ENCODE measurements around the gene CEPT1. TPM values are rescaled to one million over a fixed set of nuclear protein-coding genes. Genes with fewer than 3 reads are reported as not detected.

CEPT1 gene
- total RNA-seq, 6 donors from 2014 or later, result 27.2 to 71.7 (median 35.3) TPM

DNA sequence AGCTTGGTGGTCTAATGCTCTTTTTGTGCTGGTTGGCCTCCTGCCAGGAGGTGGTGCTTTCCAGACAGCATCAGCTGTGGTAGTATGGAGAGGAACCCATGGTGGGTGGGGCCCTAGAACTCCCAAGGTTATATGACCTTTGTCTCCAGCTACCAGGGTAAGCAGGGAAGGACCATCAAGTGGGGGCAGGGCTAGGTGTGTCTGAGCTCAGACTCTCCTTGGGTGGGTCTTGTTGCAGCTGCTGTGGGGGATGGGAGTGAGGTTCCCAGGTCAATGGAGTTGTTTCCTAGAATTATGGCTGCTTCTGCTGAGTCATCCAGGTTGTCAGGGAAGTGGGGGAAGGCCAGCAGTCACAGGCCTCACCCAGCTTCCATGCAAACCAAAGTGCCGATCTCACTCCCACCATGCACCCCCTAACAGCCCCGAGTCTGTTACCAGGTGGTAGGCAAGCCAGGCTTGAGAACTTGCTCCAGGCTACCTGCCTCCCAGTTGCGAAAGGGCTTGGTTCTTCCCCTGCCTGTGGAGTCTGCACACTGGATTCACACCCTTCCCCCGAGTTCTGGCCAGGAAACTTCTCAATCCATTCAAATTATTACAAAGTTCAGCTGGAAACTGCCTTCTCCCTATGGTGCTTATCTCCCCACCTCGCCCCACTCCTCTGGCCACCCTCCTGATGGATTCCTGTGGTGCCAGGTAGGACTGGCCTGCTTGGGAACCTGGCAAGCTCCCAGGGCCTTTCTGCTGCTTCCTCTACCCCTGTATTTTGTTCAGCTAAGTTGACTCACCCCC lies 38.0 kb upstream of the CEPT1 start:
- Histone ChIP-seq H3K27ac (no peak overlapping the region), H3K36me3 (no peaks in the 10 kb centered on the region), H3K27me3 (no peaks in the 10 kb centered on the region), H3K4me1 (no peaks in the 10 kb centered on the region), H3K9me3 (peaks cover 0 to 24% (median 3%) of the 10 kb centered on the region in 4 donors), H3K4me3 (no peak overlapping the region)
- DNase-seq (no peak), ATAC-seq (ENCODE audit: low FRiP score in 2 of 2) (no peak)
- 95 to 96% methylated on average over 5 of the region's 5 CpGs for WGBS, 2 donors
- TF ChIP-seq POLR2AphosphoS5 (IDR thresholded peaks at IDR 0.05), result no peak
- no peak for TF ChIP-seq POLR2A (IDR thresholded peaks at IDR 0.05)
- TF ChIP-seq CTCF (IDR thresholded peaks at IDR 0.05), result no peak
- no peak for TF ChIP-seq EP300 (IDR thresholded peaks at IDR 0.05)

GRCh38 chr1:111104981-111105380 lies 35.0 kb upstream of the CEPT1 start:
- DNase-seq (no peak), ATAC-seq (ENCODE audit: low FRiP score in 2 of 2) (no peak)
- 84 to 85% methylated on average over 2 of the region's 2 CpGs for WGBS, 2 donors
- Histone ChIP-seq H3K36me3 (no peaks in the 10 kb centered on the region), H3K4me3 (no peak overlapping the region), H3K27me3 (no peaks in the 10 kb centered on the region), H3K9me3 (peaks cover 0 to 10% (median 4%) of the 10 kb centered on the region in 4 donors), H3K27ac (no peak overlapping the region), H3K4me1 (no peaks in the 10 kb centered on the region)
- TF ChIP-seq POLR2A (IDR thresholded peaks at IDR 0.05) (no peak), CTCF (IDR thresholded peaks at IDR 0.05) (no peak), POLR2AphosphoS5 (IDR thresholded peaks at IDR 0.05) (no peak), EP300 (IDR thresholded peaks at IDR 0.05) (no peak)

DNA sequence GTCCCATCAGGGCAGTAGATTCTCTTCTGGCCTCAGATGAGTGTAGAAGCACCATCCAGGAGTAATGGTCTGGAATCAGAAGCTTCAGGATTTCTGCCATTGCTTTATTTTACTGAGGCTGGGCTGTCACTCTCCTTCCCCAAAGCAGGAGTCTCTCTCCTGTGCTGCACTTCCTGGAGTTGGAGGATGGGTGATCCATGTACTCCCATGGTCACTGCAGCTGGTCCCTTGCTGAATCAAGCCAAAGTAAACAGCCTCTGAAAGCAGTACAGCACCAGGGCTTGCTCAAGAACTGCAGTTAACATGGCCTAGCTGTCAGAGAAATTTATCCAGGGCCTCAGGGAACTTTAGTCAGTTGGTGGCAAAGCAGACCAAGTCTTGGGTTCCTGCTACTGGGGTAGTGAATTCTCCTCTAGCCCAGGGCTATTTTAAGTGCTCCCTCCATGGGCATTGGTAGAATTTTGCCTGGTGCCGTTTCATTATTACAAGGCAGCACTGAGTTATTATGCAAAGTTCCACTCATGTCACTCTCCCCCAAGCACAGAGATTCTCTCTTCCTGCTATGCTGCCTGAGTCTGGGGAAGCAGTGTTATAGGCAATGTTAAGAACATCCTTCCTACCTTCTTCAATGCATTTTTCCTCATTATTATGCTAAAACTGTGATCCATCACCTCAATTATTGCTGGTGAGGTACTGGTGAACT lies 29.7 kb upstream of the CEPT1 start:
- H3K36me3 ChIP-seq, result peaks cover 0 to 4% (median 1%) of the 10 kb centered on the region in 4 donors
- H3K9me3 ChIP-seq, result peaks cover 0 to 3% (median 0%) of the 10 kb centered on the region in 4 donors
- 89 to 100% methylated on average over 1 of the region's 1 CpG for WGBS, 2 donors
- H3K27ac ChIP-seq, result no peak overlapping the region
- no peaks in the 10 kb centered on the region for H3K4me1 ChIP-seq
- DNase-seq (no peak), ATAC-seq (ENCODE audit: low FRiP score in 2 of 2) (no peak)
- no peak for TF ChIP-seq POLR2A (IDR thresholded peaks at IDR 0.05)
- TF ChIP-seq CTCF (IDR thresholded peaks at IDR 0.05), result no peak
- no peak for TF ChIP-seq EP300 (IDR thresholded peaks at IDR 0.05)
- no peak for TF ChIP-seq POLR2AphosphoS5 (IDR thresholded peaks at IDR 0.05)
- no peaks in the 10 kb centered on the region for H3K27me3 ChIP-seq
- no peak overlapping the region for H3K4me3 ChIP-seq

GRCh38 chr1:111116496-111116895 lies 23.5 kb upstream of the CEPT1 start:
- Histone ChIP-seq H3K36me3 (peaks cover 0 to 49% (median 23%) of the 10 kb centered on the region in 4 donors), H3K4me3 (no peak overlapping the region), H3K9me3 (no peaks in the 10 kb centered on the region), H3K4me1 (no peaks in the 10 kb centered on the region), H3K27ac (no peak overlapping the region), H3K27me3 (no peaks in the 10 kb centered on the region)
- TF ChIP-seq CTCF (IDR thresholded peaks at IDR 0.05) (no peak), POLR2AphosphoS5 (IDR thresholded peaks at IDR 0.05) (no peak), POLR2A (IDR thresholded peaks at IDR 0.05) (no peak), EP300 (IDR thresholded peaks at IDR 0.05) (no peak)
- DNase-seq, result no peak
- 97 to 98% methylated on average over 2 of the region's 2 CpGs for WGBS, 2 donors
- ATAC-seq (ENCODE audit: low FRiP score in 2 of 2), result no peak
